NCI-H446 (cell line): ENCODE results near the gene OR2AG2.

Experiments used
- DNase-seq, 2 experiments: peaks; one replicate each; lab custom pipeline; 2025; lab: John Stamatoyannopoulos, UW

The OR2AG2 gene

DNA sequence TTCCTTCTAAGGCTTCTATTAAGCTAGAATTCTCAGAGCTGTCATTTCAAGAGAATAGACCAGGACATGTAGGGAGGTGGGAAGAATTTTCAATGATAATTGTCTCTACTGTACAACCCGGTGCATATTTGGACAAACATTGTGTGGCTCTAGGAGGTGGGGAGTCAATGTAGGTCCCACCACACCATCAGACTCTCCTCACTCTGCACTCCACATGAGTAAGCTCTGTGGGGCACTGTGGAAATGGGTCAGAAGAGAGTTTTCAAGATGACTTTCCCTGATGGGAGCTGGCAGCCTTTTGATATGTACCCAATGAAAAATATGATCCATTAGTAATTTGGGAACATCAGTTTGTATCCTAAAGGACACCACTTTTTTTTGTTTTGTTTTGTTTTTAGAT is 33.2 kb downstream of the OR2AG2 start:
- DNase-seq: no peak

DNA sequence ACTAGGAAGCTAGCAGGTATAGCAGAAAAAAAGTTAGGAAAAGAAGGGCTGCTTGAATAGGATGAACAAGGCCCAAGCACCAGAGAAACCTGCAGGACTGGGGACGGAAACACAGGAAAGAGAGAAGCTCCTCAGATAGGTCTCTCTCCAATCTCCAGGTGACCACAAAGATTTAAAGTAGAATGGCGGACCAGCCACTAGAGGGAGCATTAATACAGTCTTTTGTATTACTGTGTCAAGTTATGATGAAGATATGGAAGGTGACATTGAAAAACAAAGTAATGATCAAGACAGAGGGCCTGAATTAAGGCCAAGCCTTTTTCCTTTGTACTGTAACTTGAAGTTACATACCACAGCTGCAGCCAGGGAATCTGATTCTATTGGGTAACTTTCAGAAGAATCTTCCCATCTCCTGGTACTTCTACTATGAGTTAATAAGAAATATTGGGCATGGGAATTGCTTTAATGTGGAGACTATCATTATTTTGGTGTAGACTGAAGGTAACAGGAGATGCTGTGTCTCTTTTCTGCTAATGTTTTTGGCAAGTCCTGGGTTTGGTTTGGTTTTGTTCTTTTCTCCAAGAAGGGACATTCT is 33.8 kb downstream of the OR2AG2 start:
- peak in 1 of 2 experiments; percentile 41 for DNase-seq

DNA sequence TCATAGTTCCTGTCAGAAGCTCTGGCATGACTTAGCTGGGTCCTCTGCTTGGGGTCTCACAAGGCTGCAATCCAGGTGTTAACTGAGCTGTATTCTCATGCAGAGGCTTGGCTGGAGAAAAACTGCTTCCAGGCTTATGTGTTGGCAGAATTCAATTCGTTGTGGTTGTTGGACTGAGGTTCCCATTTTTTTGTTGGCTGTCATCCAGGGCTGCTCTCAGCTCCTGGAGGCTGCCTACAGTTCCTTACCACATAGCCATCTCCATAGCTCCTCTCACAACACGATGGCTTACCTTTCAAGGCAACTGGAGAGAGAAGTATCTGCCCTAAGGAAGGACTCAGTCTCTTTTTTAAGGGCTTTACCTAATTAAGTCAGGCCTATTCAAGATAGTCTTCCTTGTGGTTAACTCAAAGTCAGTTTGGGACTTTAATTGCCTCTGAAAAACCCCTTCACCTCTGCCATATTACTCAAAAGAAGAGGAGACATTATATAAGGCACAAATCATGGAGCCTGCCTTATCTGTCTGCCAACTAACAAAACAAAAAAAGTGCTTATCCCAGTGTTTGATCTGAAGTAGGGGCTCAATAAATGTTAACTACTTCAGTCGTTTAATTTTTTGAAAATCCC is 35.2 kb downstream of the OR2AG2 start:
- DNase-seq: no peak

DNA sequence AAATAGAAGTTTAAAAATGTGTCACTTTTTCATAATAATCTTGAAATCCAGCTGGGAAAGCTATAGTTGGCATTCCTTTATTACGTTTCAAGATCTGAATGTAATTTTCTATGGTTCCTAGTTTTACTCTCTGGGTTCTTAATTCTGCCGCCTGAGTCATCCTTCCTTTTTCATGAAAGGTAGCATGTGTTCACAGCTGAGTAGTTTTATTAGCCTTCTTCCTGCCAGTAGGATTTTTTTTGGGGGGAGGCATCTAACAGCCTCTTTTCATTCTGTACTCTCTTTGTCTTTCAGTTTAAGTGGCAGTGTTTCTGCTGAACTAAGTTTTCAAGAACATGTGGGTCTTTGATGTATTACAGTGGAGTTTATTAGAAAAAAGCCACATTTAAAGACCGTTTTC is 36.5 kb downstream of the OR2AG2 start:
- no peak for DNase-seq

DNA sequence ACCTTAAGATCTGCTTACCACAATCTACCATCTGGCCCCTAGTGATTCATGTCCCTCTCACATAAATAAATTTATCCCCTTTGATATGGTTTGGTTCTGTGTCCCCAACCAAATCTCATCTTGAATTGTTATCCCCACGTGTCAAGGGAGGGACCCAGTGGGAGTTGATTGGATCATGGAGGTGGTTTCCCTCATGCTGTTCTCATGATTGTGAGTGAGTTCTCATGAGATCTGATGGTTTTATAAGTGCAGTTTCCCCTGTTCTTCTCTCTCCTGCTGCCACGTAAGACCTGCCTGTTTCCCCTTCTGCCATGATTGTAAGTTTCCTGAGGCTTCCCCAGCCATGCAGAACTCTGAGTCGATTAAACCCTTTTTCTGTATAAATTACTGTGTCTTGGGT is 37.2 kb downstream of the OR2AG2 start:
- no peak for DNase-seq

DNA sequence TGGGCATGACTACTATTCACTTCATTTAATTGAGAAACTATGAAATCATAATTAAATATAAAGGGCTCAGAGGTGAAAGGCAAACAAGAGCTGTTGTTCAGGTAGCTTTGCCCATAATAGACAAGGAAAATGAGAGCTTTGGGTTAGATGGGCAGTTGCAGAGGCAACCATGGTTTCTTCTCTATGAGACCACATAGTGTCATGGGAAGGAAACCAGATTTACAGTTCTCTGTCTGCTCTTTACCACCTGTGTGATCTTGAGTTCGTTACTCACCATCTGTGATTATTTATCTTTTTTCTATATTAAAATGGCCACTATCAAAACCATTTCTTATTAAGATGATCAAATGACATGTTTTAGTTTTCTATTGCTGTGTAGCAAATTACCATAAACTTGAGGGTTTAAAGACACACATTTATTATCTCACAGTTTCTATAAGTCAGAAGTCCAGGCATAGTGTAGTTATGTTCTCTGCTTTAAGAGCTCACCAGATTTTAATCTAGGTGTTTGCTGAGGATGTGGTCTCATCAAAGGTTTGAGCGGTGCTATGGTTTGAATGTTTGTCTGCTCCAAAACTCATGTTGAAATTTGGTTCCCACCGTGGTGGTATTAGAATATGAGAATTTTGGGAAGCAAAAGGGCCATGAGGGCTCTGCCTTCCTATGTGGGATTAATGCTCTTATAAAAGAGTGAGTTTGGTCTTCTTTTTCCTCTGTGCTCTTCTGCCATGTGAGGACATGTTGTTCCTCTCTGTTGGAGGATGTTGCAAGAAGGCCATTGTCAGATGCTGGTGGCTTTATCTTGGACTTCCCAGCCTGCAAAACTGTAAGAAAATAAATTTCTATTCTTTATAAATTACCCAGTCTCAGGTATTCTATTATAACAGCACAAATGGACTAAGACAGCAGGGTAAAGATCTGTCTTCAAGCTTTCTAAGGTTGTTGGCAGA is 38.2 kb downstream of the OR2AG2 start:
- no peak for DNase-seq

DNA sequence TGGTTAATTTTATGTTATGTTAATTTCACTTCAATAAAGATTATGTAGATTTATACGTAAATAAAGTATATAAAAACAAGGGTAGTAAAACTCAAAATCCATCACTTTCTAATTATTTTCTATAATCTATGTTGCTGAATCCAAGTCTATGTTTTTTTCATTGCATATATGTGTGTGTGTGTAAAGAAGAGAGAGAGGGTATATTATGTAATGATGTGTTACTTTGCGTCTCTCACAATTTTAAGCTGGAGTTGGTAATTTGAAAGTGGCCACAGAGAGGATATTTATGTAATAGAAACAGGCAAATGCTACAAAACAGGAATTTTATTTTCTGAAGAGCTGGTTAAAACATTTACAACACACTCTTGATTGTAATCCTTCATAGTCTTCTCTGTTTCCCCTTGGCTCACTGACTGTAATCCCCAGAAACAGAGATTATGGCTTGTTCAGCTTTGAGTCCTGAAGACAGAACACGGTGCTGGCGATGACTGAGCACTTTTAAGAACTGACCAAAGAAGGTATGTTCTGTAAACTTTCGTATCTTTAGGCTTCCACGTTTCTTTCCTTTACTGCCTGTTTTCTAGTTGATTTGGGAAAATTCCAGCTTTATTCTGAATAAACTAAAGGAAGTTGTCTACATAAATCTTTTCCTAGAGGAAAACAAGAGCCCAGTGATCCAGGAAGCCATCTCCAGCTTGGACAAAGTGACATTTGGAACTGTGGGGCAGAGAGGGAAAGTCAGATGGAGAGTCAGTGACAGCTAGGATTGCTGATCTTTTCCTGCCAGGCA is 43.6 kb downstream of the OR2AG2 start:
- DNase-seq: no peak

DNA sequence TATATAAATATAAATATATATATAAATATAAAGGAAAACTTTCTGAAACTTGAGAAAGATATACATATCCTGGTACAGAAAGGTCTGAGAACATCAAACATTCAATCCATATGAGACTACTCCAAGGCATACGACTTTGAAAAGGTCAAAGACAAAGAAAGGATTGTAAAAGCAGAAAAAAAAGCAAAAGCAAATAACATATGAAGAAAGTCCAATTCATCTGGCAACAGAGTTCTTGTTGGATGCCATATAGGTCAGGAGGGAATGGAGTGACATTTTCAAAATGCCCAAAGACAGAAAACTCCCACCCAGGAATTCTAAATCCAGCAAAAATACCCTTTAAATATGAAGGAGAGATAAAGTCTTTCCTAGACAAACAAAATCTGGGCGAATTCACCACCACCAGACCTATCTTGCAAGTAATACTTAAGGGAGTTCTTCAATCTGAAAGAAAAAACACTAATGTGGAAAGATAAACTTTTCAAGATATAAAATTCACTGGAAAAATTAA is 46.3 kb downstream of the OR2AG2 start:
- no peak for DNase-seq

DNA sequence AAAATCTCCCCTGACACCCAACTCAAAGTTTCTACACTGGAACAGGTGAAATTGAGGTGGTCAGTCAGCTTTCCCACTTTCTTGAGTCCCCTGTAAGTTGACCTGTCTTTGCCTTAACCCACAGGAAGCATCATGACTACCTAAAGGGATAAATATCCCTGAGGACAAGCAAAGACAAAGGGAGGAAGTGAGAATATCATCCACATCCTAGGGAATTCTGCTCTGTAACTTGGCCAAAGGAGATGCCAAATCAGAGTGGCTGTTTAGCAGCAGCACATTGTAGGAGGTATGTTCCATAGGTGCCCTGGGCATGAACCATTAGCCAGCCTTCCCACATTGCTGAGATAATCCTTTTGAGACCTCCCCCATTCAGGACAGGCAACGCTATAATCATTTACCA is 47.8 kb downstream of the OR2AG2 start:
- DNase-seq: no peak

DNA sequence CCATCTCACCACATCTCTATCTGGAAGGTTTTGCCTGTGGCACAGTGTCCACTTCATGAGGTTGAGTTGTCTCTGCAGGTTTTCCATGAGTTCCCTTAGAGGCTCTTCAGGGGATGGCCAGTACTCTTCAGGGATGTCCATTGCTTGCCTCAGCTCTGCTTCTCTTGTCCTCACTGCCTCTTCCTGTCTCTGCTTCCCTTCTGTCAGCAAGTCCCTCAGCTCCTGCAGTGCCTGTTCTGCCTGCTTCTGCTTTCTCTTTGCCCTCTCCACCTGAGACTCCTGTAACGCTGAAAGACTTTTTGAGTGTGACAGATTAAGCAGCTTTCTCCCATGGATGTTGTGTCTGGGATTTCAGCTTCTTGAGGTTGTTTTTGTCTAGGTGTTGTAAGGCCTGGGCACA is 50.4 kb downstream of the OR2AG2 start:
- no peak for DNase-seq

DNA sequence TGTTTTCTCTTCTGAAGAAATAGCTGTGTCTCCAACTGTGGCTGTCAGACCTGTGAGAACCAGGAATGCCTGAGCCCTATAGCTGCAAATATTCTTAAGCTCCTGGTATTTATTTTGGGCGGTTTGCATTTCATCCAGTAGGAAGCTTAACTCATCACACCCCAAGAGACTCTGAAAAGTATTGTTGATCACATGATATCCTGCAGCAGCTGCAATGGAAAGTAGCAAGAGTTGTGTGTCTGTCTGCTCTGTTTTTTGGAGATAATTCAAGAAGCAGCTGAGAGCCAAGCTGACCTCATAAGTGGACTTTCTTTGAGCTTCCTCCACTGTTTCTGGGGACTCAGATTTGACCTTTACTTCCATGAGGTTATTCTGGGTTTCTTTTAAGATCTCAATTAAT is 52.2 kb downstream of the OR2AG2 start:
- DNase-seq: no peak

DNA sequence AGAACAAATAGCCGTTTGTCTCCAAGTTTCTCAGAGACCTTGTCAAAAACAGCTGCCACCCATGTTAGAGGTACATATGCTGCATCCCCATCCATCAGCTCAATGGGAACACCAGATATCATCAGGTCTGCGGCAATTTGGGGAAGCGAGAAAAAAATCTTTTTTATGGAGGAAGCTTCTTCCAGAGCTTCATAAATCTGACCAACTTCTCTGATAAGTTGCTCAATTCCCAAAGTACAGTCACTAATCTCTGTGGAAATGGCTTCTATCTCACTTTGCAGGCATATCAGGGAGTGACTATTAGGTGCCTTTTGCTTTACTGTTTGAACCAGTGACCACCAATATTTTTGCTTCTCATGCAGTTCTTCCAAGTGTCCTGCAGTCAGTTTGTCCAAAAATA is 54.4 kb downstream of the OR2AG2 start:
- no peak for DNase-seq
